ENCODE measurements around the gene MAT1A. TPM values are rescaled to one million over a fixed set of nuclear protein-coding genes. Genes with fewer than 3 reads are reported as not detected.

The MAT1A gene
- total and polyA plus RNA-seq, 2 of the 13 experiments (the other 11 are each of a cell fraction or from before 2014, with no cell fraction given): 57.1 to 76.9 TPM

GRCh38 chr10:80289451-80290287 is at the start of gene MAT1A (continued):
- no peak for TF ChIP-seq ZNF691 (CRISPR knock-in tag; IDR thresholded peaks at IDR 0.05; ENCODE audit: borderline replicate concordance, low read depth)
- no peak for TF ChIP-seq ZNF512B (CRISPR knock-in tag; IDR thresholded peaks at IDR 0.05; ENCODE audit: borderline replicate concordance)
- TF ChIP-seq SIX4 (CRISPR knock-in tag; IDR thresholded peaks at IDR 0.05): no peak
- no peak for TF ChIP-seq RFX1 (IDR thresholded peaks at IDR 0.05)
- no peak; the same call in none of the 2 replicates for TF ChIP-seq PAXIP1 (CRISPR knock-in tag; conservative IDR thresholded peaks at IDR 0.05)
- TF ChIP-seq ZNF776 (CRISPR knock-in tag; IDR thresholded peaks at IDR 0.05): no peak
- TF ChIP-seq ATF1 (CRISPR knock-in tag; IDR thresholded peaks at IDR 0.05): no peak
- no peak for TF ChIP-seq SNAI1 (CRISPR knock-in tag; IDR thresholded peaks at IDR 0.05; ENCODE audit: borderline replicate concordance)
- TF ChIP-seq ZNF770 (CRISPR knock-in tag; IDR thresholded peaks at IDR 0.05): no peak
- peak; percentile 12; the same call in 1 of the 2 replicates for TF ChIP-seq THRA (CRISPR knock-in tag; IDR thresholded peaks at IDR 0.05; ENCODE audit: borderline replicate concordance)
- TF ChIP-seq KAT7 (CRISPR knock-in tag; IDR thresholded peaks at IDR 0.05; ENCODE audit: borderline replicate concordance): no peak
- TF ChIP-seq MTA1 (CRISPR knock-in tag; IDR thresholded peaks at IDR 0.05; ENCODE audit: borderline replicate concordance): no peak
- TF ChIP-seq POLR2AphosphoS2 (IDR thresholded peaks at IDR 0.05; ENCODE audit: low read depth, low read length): no peak
- peak; percentile 25; the same call in 1 of the 2 replicates for TF ChIP-seq ZFP36L1 (CRISPR knock-in tag; IDR thresholded peaks at IDR 0.05)
- no peak for TF ChIP-seq ZNF124 (CRISPR knock-in tag; IDR thresholded peaks at IDR 0.05)
- TF ChIP-seq HMG20B (CRISPR knock-in tag; conservative IDR thresholded peaks at IDR 0.05): no peak

All from HepG2 (cell line).